ENCODE measurements around the gene ROCK2. TPM values are rescaled to one million over a fixed set of nuclear protein-coding genes. Genes with fewer than 3 reads are reported as not detected.

Gene ROCK2
- total and polyA plus RNA-seq, 2 of the 8 experiments (the other 6 are each of a cell fraction or from before 2014, with no cell fraction given): 2.7 to 29.0 TPM

GRCh38 chr2:11321847-11322246 lies 22.6 kb downstream of the ROCK2 start (continued):
- TF ChIP-seq ASH2L (IDR thresholded peaks at IDR 0.05; ENCODE audit: low read length) (no peak), ATF2 (IDR thresholded peaks at IDR 0.05; ENCODE audit: low read length) (no peak), EP300 (IDR thresholded peaks at IDR 0.05; ENCODE audit: borderline replicate concordance in 1 of 2, low read depth in 2 of 2, low read length in 2 of 2) (no peak), SAP30 (IDR thresholded peaks at IDR 0.05; ENCODE audit: insufficient read depth, insufficient replicate concordance, low read length) (no peak), SP2 (IDR thresholded peaks at IDR 0.05; ENCODE audit: low read length) (no peak)

Data from H1 (cell line).